GM12878 (cell line): Measurements from ENCODE around the gene PMAIP1. TPM values are rescaled to one million over a fixed set of nuclear protein-coding genes. Genes with fewer than 3 reads are reported as not detected.

Source experiments
- BACH1 ChIP-seq: fragments of 450-650 bp; IDR thresholded peaks from 2 replicates; pipeline ENCODE4 v1.6.1; 2017; ENCODE audit warnings: mild to moderate bottlenecking, borderline replicate concordance
- BCLAF1 ChIP-seq: fragments of 450-650 bp; IDR thresholded peaks from 2 replicates; pipeline ENCODE4 v1.6.1; 2017; ENCODE audit warnings: antibody characterized with exemption, mild to moderate bottlenecking, moderate library complexity
- CREB1 ChIP-seq: IDR thresholded peaks from 2 replicates; pipeline ENCODE4 v1.6.1; 2012; ENCODE audit warnings: low read depth, mild to moderate bottlenecking, inconsistent platforms
- CREM ChIP-seq: IDR thresholded peaks from 2 replicates; pipeline ENCODE4 v1.6.1; 2014; ENCODE audit warnings: antibody characterized with exemption, low read depth
- FOXK2 ChIP-seq: fragments of 450-650 bp; IDR thresholded peaks from 2 replicates; pipeline ENCODE4 v1.6.1; 2017; ENCODE audit warnings: mild to moderate bottlenecking, moderate library complexity
- HDAC6 ChIP-seq: fragments of 200-600 bp; sonication (generic); IDR thresholded peaks from one replicate; pipeline ENCODE4 v1.8.0; 2017; ENCODE audit warnings: antibody characterized with exemption; ENCODE audit not compliant: unreplicated experiment
- MTA3 ChIP-seq: IDR thresholded peaks from 2 replicates; pipeline ENCODE4 v1.6.1; 2012; ENCODE audit warnings: low read length, inconsistent platforms, borderline replicate concordance
- NKRF ChIP-seq: fragments of 450-650 bp; conservative IDR thresholded peaks from 2 replicates; pipeline ENCODE4 v1.6.1; 2017; ENCODE audit warnings: mild to moderate bottlenecking, moderate library complexity
- POLR2AphosphoS2 ChIP-seq: IDR thresholded peaks from 2 replicates; pipeline ENCODE4 v1.6.1; 2011; ENCODE audit warnings: low read depth, mild to moderate bottlenecking, low read length, improper control_type of control experiment, moderate library complexity
- RAD51 ChIP-seq: fragments of 450-650 bp; IDR thresholded peaks from 2 replicates; pipeline ENCODE4 v1.6.1; 2016; ENCODE audit warnings: moderate library complexity, mild to moderate bottlenecking, inconsistent platforms
- REST ChIP-seq: IDR thresholded peaks from 2 replicates; pipeline ENCODE4 v1.6.1; 2012; ENCODE audit warnings: mild to moderate bottlenecking, low read depth, low read length
- SMC3 ChIP-seq: IDR thresholded peaks from 2 replicates; pipeline ENCODE4 v1.6.1; 2011; ENCODE audit warnings: low read length, improper control_type of control experiment, borderline replicate concordance
- SPI1 ChIP-seq: IDR thresholded peaks from 2 replicates; pipeline ENCODE4 v1.6.1; 2011; ENCODE audit warnings: low read depth, mild to moderate bottlenecking, low read length, moderate library complexity, borderline replicate concordance; ENCODE audit not compliant: insufficient read depth
- ZBTB33 ChIP-seq: fragments of 450-650 bp; IDR thresholded peaks from 2 replicates; pipeline ENCODE4 v1.6.1; 2017; ENCODE audit warnings: mild to moderate bottlenecking
- polyA plus RNA-seq, 11 experiments: library from polyadenylated mRNA; depleted of rRNA in 4 of 11; unstranded in 6 of 11; stranded (reverse) in 5 of 11; fragments of >200 nt; fragmentation: Nextera tagmentation in 4 of 11; fragmentation: Illumina TruSeq in 1 of 11; extraction: Ambion mirVana in 4 of 11; extraction: Trizol in 1 of 11; gene quantifications; 1 replicate in 1 of 11; 2 replicates in 10 of 11; pipeline versions ENCODE4 v1.2.1 to v1.2.3, GENCODE V29; 2011 to 2016; ENCODE audit warnings: inconsistent platforms in 2 of 11, missing spikeins in 2 of 11, low read depth in 1 of 11
- total RNA-seq, 4 experiments: library from RNA; depleted of rRNA in 3 of 4; stranded (reverse); fragments of >200 nt in 3 of 4; fragmentation: Illumina TruSeq in 1 of 4; extraction: Trizol in 1 of 4; gene quantifications; 2 replicates each; pipeline versions ENCODE4 v1.2.1 to v1.2.3, GENCODE V29; 2013 to 2021
- TF ChIP-seq, protein P1 (sequence below): fragments of 450-650 bp; IDR thresholded peaks from 2 replicates; pipeline ENCODE4 v1.6.1; 2018; ENCODE audit warnings: mild to moderate bottlenecking, low read depth, moderate library complexity; ENCODE audit not compliant: partially characterized antibody

Gene PMAIP1
- total and polyA plus RNA-seq, 10 of the 15 experiments (the other 5 are each of a cell fraction or from before 2014, with no cell fraction given), result 74.0 to 219 (median 112) TPM

DNA sequence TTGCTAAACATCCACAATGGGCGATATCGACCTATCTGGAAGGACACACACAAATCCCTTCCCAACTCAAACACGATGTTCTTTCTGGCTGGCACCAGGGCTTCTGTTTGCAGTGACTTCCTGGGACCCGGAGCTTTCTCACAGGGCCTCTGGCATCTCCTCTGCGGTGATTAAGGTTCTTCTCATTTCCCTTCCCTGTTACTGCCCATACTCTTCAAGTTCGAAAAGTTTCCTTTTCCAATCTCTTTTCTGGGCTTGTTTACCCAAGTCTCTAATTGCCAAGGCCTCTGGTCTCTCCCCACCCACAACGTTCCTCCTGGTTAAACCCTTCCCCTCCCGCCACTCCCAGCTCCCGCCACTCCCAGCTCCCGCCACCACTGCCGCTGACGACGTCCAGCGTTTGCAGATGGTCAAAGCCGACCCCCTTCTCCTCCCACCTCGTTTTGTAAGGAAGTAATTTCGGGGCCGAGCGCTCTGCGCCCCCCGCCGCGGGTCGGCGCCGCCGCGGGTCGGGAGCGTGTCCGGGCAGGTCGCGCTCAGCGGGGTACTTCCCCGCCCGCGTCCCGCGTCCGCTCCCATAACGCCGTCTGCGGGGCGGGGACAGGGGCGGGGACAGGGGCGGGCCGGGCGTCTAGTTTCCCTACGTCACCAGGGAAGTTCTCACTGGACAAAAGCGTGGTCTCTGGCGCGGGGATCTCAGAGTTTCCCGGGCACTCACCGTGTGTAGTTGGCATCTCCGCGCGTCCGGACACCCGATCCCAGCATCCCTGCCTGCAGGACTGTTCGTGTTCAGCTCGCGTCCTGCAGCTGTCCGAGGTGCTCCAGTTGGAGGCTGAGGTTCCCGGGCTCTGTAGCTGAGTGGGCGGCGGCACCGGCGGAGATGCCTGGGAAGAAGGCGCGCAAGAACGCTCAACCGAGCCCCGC, at the start of gene PMAIP1 (continued):
- TF ChIP-seq REST, result peak; percentile 57; the same call in 1 of the 2 replicates
- peak; percentile 61 for TF ChIP-seq HDAC6
- 0 out of 2 replicates have a peak, but pooled peaks have one; percentile 6 for TF ChIP-seq SMC3
- no peak for TF ChIP-seq SPI1
- no peak for TF ChIP-seq BCLAF1
- TF ChIP-seq, protein P1, sequence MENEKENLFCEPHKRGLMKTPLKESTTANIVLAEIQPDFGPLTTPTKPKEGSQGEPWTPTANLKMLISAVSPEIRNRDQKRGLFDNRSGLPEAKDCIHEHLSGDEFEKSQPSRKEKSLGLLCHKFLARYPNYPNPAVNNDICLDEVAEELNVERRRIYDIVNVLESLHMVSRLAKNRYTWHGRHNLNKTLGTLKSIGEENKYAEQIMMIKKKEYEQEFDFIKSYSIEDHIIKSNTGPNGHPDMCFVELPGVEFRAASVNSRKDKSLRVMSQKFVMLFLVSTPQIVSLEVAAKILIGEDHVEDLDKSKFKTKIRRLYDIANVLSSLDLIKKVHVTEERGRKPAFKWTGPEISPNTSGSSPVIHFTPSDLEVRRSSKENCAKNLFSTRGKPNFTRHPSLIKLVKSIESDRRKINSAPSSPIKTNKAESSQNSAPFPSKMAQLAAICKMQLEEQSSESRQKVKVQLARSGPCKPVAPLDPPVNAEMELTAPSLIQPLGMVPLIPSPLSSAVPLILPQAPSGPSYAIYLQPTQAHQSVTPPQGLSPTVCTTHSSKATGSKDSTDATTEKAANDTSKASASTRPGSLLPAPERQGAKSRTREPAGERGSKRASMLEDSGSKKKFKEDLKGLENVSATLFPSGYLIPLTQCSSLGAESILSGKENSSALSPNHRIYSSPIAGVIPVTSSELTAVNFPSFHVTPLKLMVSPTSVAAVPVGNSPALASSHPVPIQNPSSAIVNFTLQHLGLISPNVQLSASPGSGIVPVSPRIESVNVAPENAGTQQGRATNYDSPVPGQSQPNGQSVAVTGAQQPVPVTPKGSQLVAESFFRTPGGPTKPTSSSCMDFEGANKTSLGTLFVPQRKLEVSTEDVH, result no peak
- TF ChIP-seq FOXK2, result no peak
- TF ChIP-seq MTA3, result no peak
- TF ChIP-seq CREM, result peak; percentile 47; the same call in 1 of the 2 replicates
- TF ChIP-seq RAD51, result no peak
- peak; percentile 99 for TF ChIP-seq POLR2AphosphoS2
- no peak for TF ChIP-seq ZBTB33
- peak; percentile 85 for TF ChIP-seq NKRF
- no peak for TF ChIP-seq CREB1
- TF ChIP-seq BACH1, result peak; percentile 65
